GM15510 (cell line): ENCODE measurements around the gene PDE8A.

ENCODE experiments used
- POLR2A ChIP-seq: IDR thresholded peaks from 3 replicates; pipeline ENCODE4 v1.6.1; 2011; ENCODE audit warnings: borderline replicate concordance; ENCODE audit not compliant: insufficient read length; ENCODE audit errors: extremely low read depth

PDE8A gene

GRCh38 chr15:84955089-84955848, 26.4 kb upstream of the PDE8A start:
- no peak for TF ChIP-seq POLR2A

GRCh38 chr15:84956199-84956598, 25.5 kb upstream of the PDE8A start:
- no peak for TF ChIP-seq POLR2A

GRCh38 chr15:84960391-84961113, 21.1 kb upstream of the PDE8A start:
- TF ChIP-seq POLR2A = no peak

- TF ChIP-seq POLR2A = no peak
Measured at GRCh38 chr15:84961114-84961452, 20.6 kb upstream of the PDE8A start.

- TF ChIP-seq POLR2A = no peak
Measured at GRCh38 chr15:84961707-84962106, 19.9 kb upstream of the PDE8A start.

GRCh38 chr15:84962955-84963354, 18.7 kb upstream of the PDE8A start:
- TF ChIP-seq POLR2A = no peak

GRCh38 chr15:84967380-84967779, 14.3 kb upstream of the PDE8A start:
- TF ChIP-seq POLR2A = no peak

GRCh38 chr15:84968301-84968700, 13.4 kb upstream of the PDE8A start:
- TF ChIP-seq POLR2A = no peak

- TF ChIP-seq POLR2A = no peak
Measured at GRCh38 chr15:84969257-84969656, 12.4 kb upstream of the PDE8A start.

- no peak for TF ChIP-seq POLR2A
Measured at GRCh38 chr15:84970843-84971242, 10.8 kb upstream of the PDE8A start.

GRCh38 chr15:84973492-84974460, 7.9 kb upstream of the PDE8A start:
- no peak for TF ChIP-seq POLR2A

GRCh38 chr15:84975871-84976351, 5.7 kb upstream of the PDE8A start:
- TF ChIP-seq POLR2A = no peak

- TF ChIP-seq POLR2A = no peak
Measured at GRCh38 chr15:84976746-84977345, 4.8 kb upstream of the PDE8A start.

- no peak for TF ChIP-seq POLR2A
Measured at GRCh38 chr15:84979651-84980050, 2.0 kb upstream of the PDE8A start.

GRCh38 chr15:84980196-84981053, 1.2 kb upstream of the PDE8A start:
- TF ChIP-seq POLR2A = peak; percentile 32
